Stimulated activated naive CD8-positive, alpha-beta T cell treated with anti-CD3 and anti-CD28 coated beads, Interleukin-15, amount 100 ng/mL, for 72 hours (primary cell): ENCODE data around the gene LGALSL.
"Not testable (repeated sequence)": the region's sequence is repeated elsewhere in the genome, so short reads cannot be mapped to it uniquely, and the experiment has no call there.

Source experiments
- ATAC-seq: fragments of 150-1000 bp; cut with Tn5 transposase; 2 replicates; pipeline ENCODE4 v1.10.0; 2021; ENCODE audit warnings: mild to moderate bottlenecking, moderate library complexity
- DNase-seq, 2 donors: peaks; one replicate each; pipeline ENCODE4 v3.0.0; 2021 to 2022
- H3K27ac Mint-ChIP-seq, 2 donors: one replicate each; pipeline ENCODE4 v1.8.0; 2022; ENCODE audit warnings: mild to moderate bottlenecking in 2 of 2, mixed read lengths in 2 of 2, moderate library complexity in 2 of 2
- H3K27me3 Mint-ChIP-seq: one replicate; pipeline ENCODE4 v1.8.0; 2022; ENCODE audit warnings: mixed read lengths
- H3K4me1 Mint-ChIP-seq: one replicate; pipeline ENCODE4 v1.8.0; 2022; ENCODE audit warnings: mild to moderate bottlenecking, mixed read lengths
- H3K4me3 Mint-ChIP-seq, 2 donors: one replicate each; pipeline ENCODE4 v1.8.0; 2022; ENCODE audit warnings: mild to moderate bottlenecking in 2 of 2, mixed read lengths in 2 of 2, moderate library complexity in 1 of 2
- H3K9me3 Mint-ChIP-seq, 2 donors: one replicate each; pipeline ENCODE4 v1.8.0; 2022; ENCODE audit warnings: mixed read lengths in 2 of 2

The LGALSL gene

GRCh38 chr2:64426183-64426952 lies 27.6 kb upstream of the LGALSL start:
- DNase-seq (no peak), ATAC-seq (no peak)

GRCh38 chr2:64434039-64434657 lies 19.8 kb upstream of the LGALSL start:
- peaks cover 26% of the 10 kb centered on the region for H3K27me3 Mint-ChIP-seq

More at GRCh38 chr2:64426183-64426952, 27.6 kb upstream of the LGALSL start:
- peaks cover 9% of the 10 kb centered on the region for H3K27me3 Mint-ChIP-seq
- no peaks in the 10 kb centered on the region for H3K4me1 Mint-ChIP-seq
- no peaks in the 10 kb centered on the region for H3K9me3 Mint-ChIP-seq
- H3K4me3 Mint-ChIP-seq: no peak overlapping the region
- no peak overlapping the region for H3K27ac Mint-ChIP-seq

GRCh38 chr2:64437883-64438282 lies 16.1 kb upstream of the LGALSL start:
- ATAC-seq (no peak), DNase-seq (no peak)
- peaks cover 20% of the 10 kb centered on the region for H3K27me3 Mint-ChIP-seq
- H3K27ac Mint-ChIP-seq: no peak overlapping the region
- H3K9me3 Mint-ChIP-seq: no peaks in the 10 kb centered on the region
- H3K4me1 Mint-ChIP-seq: no peaks in the 10 kb centered on the region
- no peak overlapping the region for H3K4me3 Mint-ChIP-seq

More at GRCh38 chr2:64434039-64434657, 19.8 kb upstream of the LGALSL start:
- Mint-ChIP-seq H3K27ac (no peak overlapping the region), H3K4me1 (no peaks in the 10 kb centered on the region), H3K4me3 (no peak overlapping the region), H3K9me3 (no peaks in the 10 kb centered on the region)
- DNase-seq (no peak), ATAC-seq (no peak)

- Mint-ChIP-seq H3K4me3 (no peak overlapping the region), H3K4me1 (no peaks in the 10 kb centered on the region), H3K27me3 (peaks cover 25% of the 10 kb centered on the region), H3K27ac (no peak overlapping the region), H3K9me3 (no peaks in the 10 kb centered on the region)
- ATAC-seq (no peak), DNase-seq (no peak)
Measured at GRCh38 chr2:64439194-64439593, 14.8 kb upstream of the LGALSL start.

- ATAC-seq (no peak), DNase-seq (no peak)
- H3K27me3 Mint-ChIP-seq: peaks cover 27% of the 10 kb centered on the region
- H3K9me3 Mint-ChIP-seq: no peaks in the 10 kb centered on the region
- H3K27ac Mint-ChIP-seq: no peak overlapping the region
- no peaks in the 10 kb centered on the region for H3K4me1 Mint-ChIP-seq
- H3K4me3 Mint-ChIP-seq: no peak overlapping the region
Measured at GRCh38 chr2:64440843-64441242, 13.1 kb upstream of the LGALSL start.

GRCh38 chr2:64442277-64442676 lies 11.7 kb upstream of the LGALSL start:
- DNase-seq (no peak), ATAC-seq (no peak)
- Mint-ChIP-seq H3K9me3 (no peaks in the 10 kb centered on the region), H3K27me3 (peaks cover 18% of the 10 kb centered on the region), H3K27ac (no peak overlapping the region), H3K4me3 (no peak overlapping the region), H3K4me1 (no peaks in the 10 kb centered on the region)

- Mint-ChIP-seq H3K27ac (peak overlapping the region in 1 of 2 donors; percentile 20), H3K9me3 (no peaks in the 10 kb centered on the region), H3K4me1 (no peaks in the 10 kb centered on the region), H3K4me3 (no peak overlapping the region), H3K27me3 (peaks cover 18% of the 10 kb centered on the region)
- DNase-seq: no peak
- no peak for ATAC-seq
Measured at GRCh38 chr2:64442801-64443429, 11.0 kb upstream of the LGALSL start.

- not testable (repeated sequence) for H3K9me3 Mint-ChIP-seq, H3K27ac Mint-ChIP-seq, ATAC-seq, H3K4me3 Mint-ChIP-seq, DNase-seq, H3K4me1 Mint-ChIP-seq
- H3K27me3 Mint-ChIP-seq: peaks cover 18% of the 10 kb centered on the region
Measured at GRCh38 chr2:64445970-64446369, 8.0 kb upstream of the LGALSL start.

GRCh38 chr2:64447317-64448040 lies 6.5 kb upstream of the LGALSL start:
- no peak for ATAC-seq
- Mint-ChIP-seq H3K27me3 (peaks cover 11% of the 10 kb centered on the region), H3K4me1 (no peaks in the 10 kb centered on the region), H3K27ac (no peak overlapping the region), H3K4me3 (no peak overlapping the region), H3K9me3 (no peaks in the 10 kb centered on the region)
- no peak for DNase-seq

- Mint-ChIP-seq H3K27ac (no peak overlapping the region), H3K4me3 (no peak overlapping the region), H3K4me1 (no peaks in the 10 kb centered on the region), H3K27me3 (peaks cover 8% of the 10 kb centered on the region), H3K9me3 (no peaks in the 10 kb centered on the region)
- ATAC-seq (no peak), DNase-seq (no peak)
Measured at GRCh38 chr2:64448041-64448426, 5.9 kb upstream of the LGALSL start.

GRCh38 chr2:64451051-64451450 lies 2.9 kb upstream of the LGALSL start:
- no peak for ATAC-seq
- Mint-ChIP-seq H3K27me3 (peaks cover 7% of the 10 kb centered on the region), H3K4me1 (peaks cover 17% of the 10 kb centered on the region)

GRCh38 chr2:64454386-64455332 lies 697 bp downstream of the LGALSL start:
- ATAC-seq: peak; percentile 84
- H3K27ac Mint-ChIP-seq: no peak overlapping the region

More at GRCh38 chr2:64451051-64451450, 2.9 kb upstream of the LGALSL start:
- Mint-ChIP-seq H3K9me3 (no peaks in the 10 kb centered on the region), H3K4me3 (no peak overlapping the region), H3K27ac (no peak overlapping the region)
- no peak for DNase-seq

GRCh38 chr2:64455545-64455944 lies 1.6 kb downstream of the LGALSL start:
- peaks cover 7% of the 10 kb centered on the region for H3K27me3 Mint-ChIP-seq
- H3K27ac Mint-ChIP-seq: no peak overlapping the region
- peak overlapping the region; percentile 66 to 77 for H3K4me3 Mint-ChIP-seq
- ATAC-seq (no peak), DNase-seq (no peak)
- H3K4me1 Mint-ChIP-seq: peaks cover 17% of the 10 kb centered on the region
- H3K9me3 Mint-ChIP-seq: no peaks in the 10 kb centered on the region

More at GRCh38 chr2:64454386-64455332, 697 bp downstream of the LGALSL start:
- DNase-seq: peak; percentile 62 to 69
- Mint-ChIP-seq H3K27me3 (peaks cover 7% of the 10 kb centered on the region), H3K4me1 (peaks cover 17% of the 10 kb centered on the region), H3K4me3 (peak overlapping the region; percentile 66 to 77), H3K9me3 (no peaks in the 10 kb centered on the region)

- Mint-ChIP-seq H3K4me3 (no peak overlapping the region), H3K4me1 (peaks cover 17% of the 10 kb centered on the region), H3K9me3 (no peaks in the 10 kb centered on the region), H3K27ac (no peak overlapping the region), H3K27me3 (peaks cover 7% of the 10 kb centered on the region)
- ATAC-seq (no peak), DNase-seq (no peak)
Measured at GRCh38 chr2:64456293-64456692, 2.3 kb downstream of the LGALSL start.

- no peak for DNase-seq
- H3K27ac Mint-ChIP-seq: no peak overlapping the region
- no peaks in the 10 kb centered on the region for H3K9me3 Mint-ChIP-seq
- no peak overlapping the region for H3K4me3 Mint-ChIP-seq
- H3K4me1 Mint-ChIP-seq: peaks cover 17% of the 10 kb centered on the region
- peaks cover 7% of the 10 kb centered on the region for H3K27me3 Mint-ChIP-seq
- no peak for ATAC-seq
Measured at GRCh38 chr2:64457524-64457923, 3.6 kb downstream of the LGALSL start.
